NCI-H187 treated with DMSO at 0.1 percent for 48 hours (cell line): ENCODE results near the gene TPM3.
"Not testable (repeated sequence)": the region's sequence is repeated elsewhere in the genome, so short reads cannot be mapped to it uniquely, and the experiment has no call there.

Experiments
- DNase-seq: peaks from one replicate; lab custom pipeline; 2025; lab: John Stamatoyannopoulos, UW

Gene TPM3

DNA sequence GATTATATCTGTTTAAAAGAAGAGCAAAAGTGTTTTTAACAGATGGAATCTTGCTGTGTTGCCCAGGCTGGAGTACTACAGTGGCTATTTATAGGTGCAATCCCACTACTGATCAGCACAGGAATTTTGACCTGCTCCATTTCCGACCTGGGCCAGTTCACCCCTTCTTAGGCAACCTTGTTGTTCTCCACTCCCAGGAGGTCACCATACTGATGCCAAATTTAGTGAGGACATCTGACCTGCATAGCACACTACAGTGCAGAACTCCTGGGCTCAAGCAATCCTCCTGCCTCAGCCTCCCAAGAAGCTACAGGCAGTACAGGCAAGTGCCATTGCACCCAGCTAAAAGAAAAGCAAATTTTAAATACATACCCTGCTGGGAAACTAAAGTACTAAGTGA is 25.7 kb downstream of the TPM3 start:
- DNase-seq: no peak

- no peak for DNase-seq
These were observed 32.3 kb downstream of the TPM3 start for GRCh38 chr1:154159554-154159953.

GRCh38 chr1:154158307-154159125 is 33.4 kb downstream of the TPM3 start:
- no peak for DNase-seq

- DNase-seq: no peak
These were observed 34.2 kb downstream of the TPM3 start for GRCh38 chr1:154157520-154158306.

DNA sequence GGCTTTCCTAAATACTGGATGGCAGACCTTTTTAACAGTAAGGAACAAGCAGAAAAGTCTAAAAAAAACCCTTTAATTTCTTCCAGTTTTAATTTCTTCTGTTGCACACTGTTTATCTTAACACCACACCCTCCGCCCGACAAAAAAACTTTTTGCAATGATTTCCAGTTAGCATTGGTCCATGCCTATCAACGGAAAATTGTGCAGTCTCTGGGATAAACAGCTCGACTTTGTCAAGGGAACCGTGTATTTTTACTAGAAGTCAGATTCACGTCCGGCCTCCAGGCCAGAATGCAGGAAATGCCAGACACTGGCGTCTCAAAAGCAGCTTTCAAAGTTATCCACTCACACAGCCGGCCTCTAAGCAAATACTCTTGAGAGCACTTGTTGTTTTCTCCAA is 36.6 kb downstream of the TPM3 start:
- DNase-seq: no peak

DNA sequence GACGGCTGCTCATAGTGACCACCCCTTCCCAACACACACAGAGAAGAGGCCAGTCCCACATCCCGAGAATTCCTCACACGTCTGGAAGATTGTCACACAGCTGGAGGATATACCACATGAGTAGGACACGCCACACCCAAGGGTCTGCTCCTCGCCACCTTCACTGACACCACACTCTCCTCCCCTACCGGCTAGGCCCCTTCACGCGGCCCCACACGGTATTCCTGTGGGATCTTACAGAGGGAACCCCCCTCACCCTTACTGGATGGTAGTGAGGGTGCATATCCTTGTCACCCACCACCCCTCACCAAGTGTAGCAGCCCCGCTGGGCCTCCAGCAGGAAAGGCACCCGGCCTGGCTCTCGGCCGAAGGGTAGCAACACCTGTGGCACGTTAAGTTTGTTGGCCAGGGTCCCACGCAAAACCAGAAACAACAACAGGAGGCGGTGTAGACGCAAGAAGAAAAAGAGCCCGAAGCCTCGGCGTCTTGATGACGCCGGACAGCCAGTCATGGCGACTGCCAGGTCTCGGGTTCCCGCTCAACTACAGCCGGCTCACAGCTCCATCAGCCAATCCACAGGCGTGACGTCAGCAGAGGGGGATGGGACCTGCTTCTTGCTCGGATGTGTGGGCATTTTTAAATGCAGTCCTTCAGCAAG is 37.2 kb downstream of the TPM3 start, which contains the start of gene NUP210L:
TSS of gene NUP210L (minus strand) at position 540 of the 658 bp plus-strand sequence.
- no peak for DNase-seq

- no peak for DNase-seq
These were observed 37.8 kb downstream of the TPM3 start for GRCh38 chr1:154154053-154154452.

DNA sequence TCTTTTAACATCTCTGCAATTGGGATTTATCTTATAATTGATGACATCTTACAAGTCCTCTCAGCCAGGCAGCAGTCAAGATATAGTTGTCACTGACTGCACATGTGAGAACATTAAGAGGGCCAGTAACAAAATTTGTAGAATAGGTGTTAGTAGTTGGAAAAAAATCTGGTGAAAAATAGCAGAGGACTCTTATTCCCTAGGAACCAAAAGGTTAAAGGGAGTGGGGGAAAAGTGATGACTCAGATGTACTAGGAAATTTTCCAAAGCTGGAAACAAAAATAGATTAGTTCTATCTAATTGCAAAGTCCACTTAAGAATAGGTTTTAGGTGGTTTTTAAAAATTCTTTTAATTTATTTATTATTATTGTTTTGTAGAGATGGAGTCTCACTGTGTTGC is 40.6 kb downstream of the TPM3 start:
- DNase-seq: no peak

GRCh38 chr1:154148807-154149206 is 43.1 kb downstream of the TPM3 start:
- DNase-seq: no peak

DNA sequence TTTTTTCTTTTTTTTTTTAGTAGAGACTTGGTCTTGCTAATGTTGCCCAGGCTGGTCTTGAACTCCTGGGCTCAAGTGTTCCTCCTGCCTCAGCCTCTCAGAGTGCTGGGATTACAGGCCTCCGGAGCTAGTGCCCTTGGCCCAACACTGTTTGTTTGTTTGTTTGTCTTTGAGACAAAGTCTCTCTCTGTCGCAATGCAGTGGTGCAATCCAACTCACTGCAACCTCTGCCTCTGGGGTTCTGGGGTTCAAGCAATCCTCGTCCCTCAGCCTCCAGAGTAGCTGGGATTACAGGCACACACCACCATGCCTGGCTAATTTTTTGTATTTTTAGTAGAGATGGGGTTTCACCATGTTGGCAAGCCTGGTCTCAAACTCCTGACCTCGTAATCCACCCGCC is 44.4 kb downstream of the TPM3 start:
- not testable (repeated sequence) for DNase-seq

GRCh38 chr1:154145986-154146385 is 45.9 kb downstream of the TPM3 start:
- no peak for DNase-seq

DNA sequence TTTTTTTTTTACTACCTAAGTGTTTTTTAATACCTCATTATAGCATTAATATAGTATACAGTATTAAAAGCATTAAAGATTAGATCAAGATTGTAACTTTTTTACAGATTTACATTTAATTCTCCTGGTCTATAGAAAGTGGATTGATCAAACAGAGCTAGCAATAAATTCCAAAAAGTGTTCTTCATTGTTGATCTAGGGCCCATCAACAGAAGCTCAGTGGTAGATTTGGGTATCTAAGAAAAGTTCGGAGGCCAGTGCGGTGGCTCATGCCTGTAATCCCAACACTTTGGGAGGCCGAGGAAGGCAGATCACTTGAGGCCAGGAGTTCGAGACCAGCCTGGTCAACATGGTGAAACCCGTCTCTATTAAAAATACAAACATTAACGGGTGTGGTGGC is 49.5 kb downstream of the TPM3 start:
- no peak for DNase-seq

- DNase-seq: no peak
These were observed 50.7 kb downstream of the TPM3 start for GRCh38 chr1:154141240-154141639.

DNA sequence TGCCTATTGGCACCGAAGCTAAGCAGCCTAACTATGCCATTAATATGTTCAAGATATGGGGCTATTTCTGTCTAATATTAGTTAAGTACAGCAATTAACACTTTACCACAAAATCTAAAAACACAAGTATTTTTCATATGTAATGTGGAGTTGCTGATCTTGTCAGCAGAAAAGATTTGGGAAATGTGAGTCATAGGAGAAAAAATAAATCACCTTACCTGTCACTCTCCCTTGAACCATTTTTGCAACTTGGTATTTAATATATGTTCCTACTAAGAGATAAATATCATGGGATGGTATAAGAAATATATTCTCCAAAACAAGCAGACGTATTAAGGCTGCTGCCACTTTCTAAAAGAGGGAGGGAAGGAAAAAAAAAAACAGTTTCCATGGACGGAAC is 54.0 kb downstream of the TPM3 start:
- DNase-seq: no peak

GRCh38 chr1:154133256-154133655 is 58.6 kb downstream of the TPM3 start:
- no peak for DNase-seq

GRCh38 chr1:154129391-154129970 is 62.4 kb downstream of the TPM3 start:
- no peak for DNase-seq

GRCh38 chr1:154123205-154123604 is 68.7 kb downstream of the TPM3 start:
- not testable (repeated sequence) for DNase-seq

GRCh38 chr1:154117642-154118041 is 74.3 kb downstream of the TPM3 start:
- no peak for DNase-seq

- no peak for DNase-seq
These were observed 76.7 kb downstream of the TPM3 start for GRCh38 chr1:154115180-154115579.
